NCI-H2227 (cell line): ENCODE results near the gene OSTF1.
A peak's percentile ranks its signal among the peaks of the same experiment; 100 is the strongest.

Experiments used
- DNase-seq: peaks from one replicate; lab custom pipeline; 2025; ENCODE audit not compliant: unreplicated experiment; lab: John Stamatoyannopoulos, UW

The OSTF1 gene

GRCh38 chr9:75084081-75084672, 4.1 kb upstream of the OSTF1 start:
- no peak for DNase-seq

- no peak for DNase-seq
Observed at GRCh38 chr9:75085640-75086039, 2.7 kb upstream of the OSTF1 start.

GRCh38 chr9:75086541-75087288, 1.6 kb upstream of the OSTF1 start:
- no peak for DNase-seq

GRCh38 chr9:75087289-75087823, 958 bp upstream of the OSTF1 start:
- no peak for DNase-seq

GRCh38 chr9:75088646-75089372, 495 bp downstream of the OSTF1 start:
- DNase-seq, result peak; percentile 63

DNA sequence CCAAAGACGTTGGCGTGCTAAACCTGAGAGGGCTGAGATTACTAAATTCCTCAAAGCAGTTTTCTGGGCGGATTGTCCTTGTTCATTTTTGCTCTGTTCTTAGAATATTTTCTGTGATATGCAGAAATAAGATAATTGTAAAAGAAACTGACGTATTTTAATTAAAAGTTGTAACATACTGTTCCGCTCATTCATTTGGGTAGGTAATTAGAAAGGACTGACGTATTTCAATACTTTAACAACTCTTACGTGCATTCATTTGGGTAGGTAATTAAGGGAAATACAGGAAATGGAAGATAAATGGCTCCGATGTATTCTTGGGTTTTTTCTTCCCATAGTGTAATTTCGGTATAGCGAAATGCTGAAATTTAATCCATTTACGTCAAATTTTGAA, 1.1 kb downstream of the OSTF1 start:
- DNase-seq, result no peak

DNA sequence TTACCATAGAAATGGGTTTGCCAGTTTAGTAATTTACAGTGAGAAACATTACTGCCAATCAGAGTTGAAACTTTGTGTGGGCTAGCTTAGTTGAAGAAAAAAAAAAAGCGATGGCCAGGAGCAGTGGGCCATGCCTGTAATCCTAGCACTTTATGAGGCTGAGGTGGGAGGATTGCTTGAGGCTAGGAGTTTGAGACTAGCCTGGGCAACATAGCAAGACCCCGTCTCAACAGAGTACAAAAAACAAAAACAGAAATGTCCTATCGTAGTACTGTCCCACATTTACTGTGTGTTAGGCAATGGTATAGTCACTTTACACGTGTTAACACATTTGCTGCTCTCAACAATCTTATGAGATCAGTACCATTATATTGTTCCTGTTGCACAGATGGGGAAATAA, 2.3 kb downstream of the OSTF1 start:
- DNase-seq, result no peak

- DNase-seq, result no peak
Observed at GRCh38 chr9:75092766-75093165, 4.5 kb downstream of the OSTF1 start.

DNA sequence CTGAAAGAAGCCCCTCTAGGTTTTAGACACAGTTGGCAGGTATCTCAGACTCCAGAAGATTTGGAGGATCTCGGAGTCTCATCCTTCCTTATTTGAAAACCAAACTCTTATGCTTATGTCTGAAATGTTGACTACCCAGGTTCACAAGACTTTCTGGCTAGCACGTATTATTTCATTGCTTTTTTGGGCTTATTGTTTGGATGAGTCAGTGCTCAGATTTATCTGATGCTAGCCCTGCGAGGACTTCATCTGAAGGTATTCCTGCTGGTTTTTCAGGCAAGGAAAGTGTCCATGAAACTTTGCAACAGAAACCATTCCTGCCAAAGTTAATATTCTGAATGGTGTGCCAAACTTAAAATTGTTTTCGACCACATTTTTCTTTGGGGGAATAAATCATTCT, 8.5 kb downstream of the OSTF1 start:
- DNase-seq, result no peak

DNA sequence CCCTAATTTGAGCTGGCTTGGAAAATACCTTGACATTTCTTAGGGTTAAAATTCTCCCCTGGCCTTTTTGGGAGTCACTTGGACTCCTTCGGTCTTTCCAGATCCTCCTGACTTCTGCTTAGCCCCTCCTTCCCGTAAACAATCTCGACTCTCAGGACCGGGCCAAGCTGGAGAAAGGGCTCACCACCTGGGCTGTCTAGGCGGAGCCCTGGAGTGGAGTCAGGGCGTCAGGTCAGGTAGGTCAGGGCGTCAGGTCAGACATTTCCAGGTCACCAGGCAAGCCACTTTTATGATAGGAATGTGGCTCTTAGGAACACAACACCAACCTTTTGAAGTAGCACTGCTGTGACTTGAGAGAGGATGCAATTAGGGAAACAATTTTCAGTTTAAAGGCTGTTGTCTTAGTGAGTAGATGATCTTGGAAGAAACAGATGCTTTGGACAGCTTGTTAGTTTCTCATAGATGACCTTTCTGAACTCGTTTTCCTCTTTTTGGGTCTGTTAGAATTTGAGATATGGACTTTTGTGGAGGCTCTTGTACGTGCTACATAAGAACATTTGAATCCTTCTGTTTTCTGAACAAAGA, 12.8 kb downstream of the OSTF1 start:
- no peak for DNase-seq

- no peak for DNase-seq
Observed at GRCh38 chr9:75102177-75102790, 14.0 kb downstream of the OSTF1 start.

GRCh38 chr9:75104607-75105006, 16.3 kb downstream of the OSTF1 start:
- no peak for DNase-seq

DNA sequence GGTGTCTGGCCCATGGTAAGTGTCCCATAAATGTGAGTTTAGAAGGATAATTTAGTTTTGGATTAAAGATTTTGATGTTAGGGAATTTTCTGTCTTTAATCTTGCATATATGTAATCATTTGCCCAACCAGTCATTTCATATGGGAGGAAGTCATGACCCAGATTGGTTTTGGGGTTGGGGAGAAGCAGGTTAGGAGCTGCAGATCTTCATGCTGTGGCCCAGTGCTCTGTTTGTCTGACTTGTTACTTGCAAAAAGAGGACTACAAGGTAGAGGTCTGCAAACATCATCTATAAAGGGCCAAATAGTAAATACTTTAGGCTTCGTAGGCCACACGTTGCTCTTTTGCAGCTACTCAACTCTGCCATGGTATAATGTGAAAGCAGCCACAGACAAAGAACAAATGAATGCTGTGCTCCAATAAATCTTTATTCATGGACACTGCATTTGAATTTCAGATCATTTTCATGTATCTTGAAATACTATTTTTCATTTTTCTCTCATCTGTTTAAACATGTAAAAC, 16.8 kb downstream of the OSTF1 start:
- no peak for DNase-seq

GRCh38 chr9:75105841-75106240, 17.5 kb downstream of the OSTF1 start:
- DNase-seq, result no peak

GRCh38 chr9:75106857-75107256, 18.5 kb downstream of the OSTF1 start:
- DNase-seq, result no peak

GRCh38 chr9:75108571-75108970, 20.3 kb downstream of the OSTF1 start:
- DNase-seq, result no peak

DNA sequence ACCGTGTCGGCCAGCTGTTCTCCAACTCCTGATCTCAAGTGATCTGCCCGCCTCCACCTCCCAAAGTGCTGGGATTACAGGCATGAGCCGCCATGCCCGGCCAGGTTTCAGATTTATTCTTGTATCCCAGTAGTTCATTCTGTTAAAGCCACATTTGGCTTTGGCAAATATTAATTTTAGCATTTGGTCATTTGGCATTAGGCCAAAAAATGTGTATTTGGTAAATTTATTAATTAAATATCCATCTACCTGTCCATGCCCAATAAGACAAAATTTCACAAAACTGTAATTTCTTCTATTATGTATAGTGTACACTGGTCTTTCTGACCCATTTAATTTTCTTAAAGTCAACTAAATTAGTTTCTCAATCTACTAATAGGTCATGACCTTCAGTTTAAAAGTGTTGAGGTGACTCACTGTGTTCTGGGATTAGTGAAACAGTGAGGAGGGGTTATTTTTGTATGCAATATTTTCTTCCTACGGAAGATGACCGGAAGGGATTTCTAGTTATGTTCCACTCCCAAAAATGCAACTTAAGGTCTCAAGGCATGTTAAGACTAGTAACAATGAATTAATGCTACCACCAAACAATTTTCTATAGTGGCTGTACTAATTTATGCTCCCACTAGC, 21.0 kb downstream of the OSTF1 start:
- no peak for DNase-seq

DNA sequence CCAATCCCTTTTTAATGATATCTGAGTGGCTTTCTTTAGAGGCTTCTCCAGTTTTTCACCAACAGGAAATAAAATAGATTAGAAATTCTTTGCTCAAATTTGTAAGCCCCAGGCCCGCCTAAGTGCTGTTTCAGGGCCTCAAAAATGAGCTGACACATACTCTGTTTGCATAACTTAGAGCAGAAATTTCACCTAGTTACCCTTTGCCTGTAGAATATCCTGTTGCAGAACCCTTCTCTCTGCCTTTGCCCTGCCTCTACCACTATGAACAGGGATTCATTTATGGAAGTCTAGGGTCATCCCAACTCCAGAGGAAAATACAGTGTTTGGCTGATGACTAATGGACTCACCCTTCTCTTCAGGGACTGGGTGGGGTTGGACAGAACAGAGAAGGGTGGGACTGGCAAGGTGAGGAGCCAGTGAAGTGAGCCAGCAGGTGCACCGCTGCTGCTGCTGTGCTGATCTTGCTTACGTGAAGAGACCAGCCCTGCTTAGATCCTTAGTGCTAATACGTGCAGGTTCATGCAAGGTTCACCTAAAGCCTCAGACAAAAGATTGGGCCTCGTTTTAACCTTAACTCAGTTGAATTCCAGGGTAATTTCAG, 22.8 kb downstream of the OSTF1 start:
- no peak for DNase-seq

DNA sequence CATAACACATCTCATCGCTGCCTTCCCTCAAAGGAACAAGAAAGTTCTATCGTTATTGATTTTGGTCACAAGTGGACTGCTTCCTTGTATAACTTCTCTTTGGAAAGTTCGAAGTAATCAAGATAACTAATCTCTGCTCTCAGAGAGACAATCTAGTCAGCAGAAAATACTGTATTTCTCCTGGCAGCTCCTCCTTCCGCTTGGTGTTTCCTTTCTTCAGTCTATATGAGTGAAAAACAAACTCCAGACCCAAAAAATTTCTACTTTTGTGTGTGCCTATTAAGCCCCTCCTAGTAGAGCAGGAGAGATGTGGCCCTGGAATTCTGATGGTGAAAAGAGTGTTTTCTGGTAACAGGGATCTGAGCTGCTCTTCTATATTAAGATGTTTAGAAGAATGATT, 24.5 kb downstream of the OSTF1 start:
- DNase-seq, result no peak

DNA sequence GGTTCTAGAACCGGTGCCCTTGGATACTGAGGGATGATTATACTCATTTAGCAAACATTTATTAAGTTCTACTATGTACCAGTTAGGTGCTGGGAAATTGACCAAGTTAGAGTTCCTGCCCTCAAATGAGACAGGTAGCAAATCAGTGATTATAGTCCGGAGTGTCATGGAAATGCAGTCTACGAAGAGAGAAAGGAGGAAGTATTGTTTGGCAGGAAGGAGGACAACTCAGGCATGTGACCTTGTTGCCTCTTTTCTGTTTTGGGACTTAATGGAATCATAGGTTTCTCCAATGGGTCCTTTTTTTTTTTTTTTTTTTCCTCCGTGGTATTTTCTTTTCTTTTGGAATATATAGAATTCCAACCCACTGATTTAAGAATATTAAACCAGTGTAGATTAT, 28.0 kb downstream of the OSTF1 start:
- no peak for DNase-seq
